ENCODE data around the gene COL5A1. TPM values are rescaled to one million over a fixed set of nuclear protein-coding genes. Genes with fewer than 3 reads are reported as not detected.
A peak's percentile ranks its signal among the peaks of the same experiment; 100 is the strongest.

COL5A1 gene
- total RNA-seq, 1 donor = 188 TPM

- TF ChIP-seq, protein P1, sequence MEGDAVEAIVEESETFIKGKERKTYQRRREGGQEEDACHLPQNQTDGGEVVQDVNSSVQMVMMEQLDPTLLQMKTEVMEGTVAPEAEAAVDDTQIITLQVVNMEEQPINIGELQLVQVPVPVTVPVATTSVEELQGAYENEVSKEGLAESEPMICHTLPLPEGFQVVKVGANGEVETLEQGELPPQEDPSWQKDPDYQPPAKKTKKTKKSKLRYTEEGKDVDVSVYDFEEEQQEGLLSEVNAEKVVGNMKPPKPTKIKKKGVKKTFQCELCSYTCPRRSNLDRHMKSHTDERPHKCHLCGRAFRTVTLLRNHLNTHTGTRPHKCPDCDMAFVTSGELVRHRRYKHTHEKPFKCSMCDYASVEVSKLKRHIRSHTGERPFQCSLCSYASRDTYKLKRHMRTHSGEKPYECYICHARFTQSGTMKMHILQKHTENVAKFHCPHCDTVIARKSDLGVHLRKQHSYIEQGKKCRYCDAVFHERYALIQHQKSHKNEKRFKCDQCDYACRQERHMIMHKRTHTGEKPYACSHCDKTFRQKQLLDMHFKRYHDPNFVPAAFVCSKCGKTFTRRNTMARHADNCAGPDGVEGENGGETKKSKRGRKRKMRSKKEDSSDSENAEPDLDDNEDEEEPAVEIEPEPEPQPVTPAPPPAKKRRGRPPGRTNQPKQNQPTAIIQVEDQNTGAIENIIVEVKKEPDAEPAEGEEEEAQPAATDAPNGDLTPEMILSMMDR (IDR thresholded peaks at IDR 0.05; ENCODE audit: insufficient read depth, low read length) = no peak
- no peak overlapping the region for H3K4me3 ChIP-seq (ENCODE audit: low read depth, low read length)
- peak; percentile 35 for DNase-seq (ENCODE audit: low read depth)
Observed at GRCh38 chr9:134601764-134602163, 39.8 kb upstream of the COL5A1 start.

- TF ChIP-seq, protein P1 (IDR thresholded peaks at IDR 0.05; ENCODE audit: insufficient read depth, low read length) = no peak
- H3K4me3 ChIP-seq (ENCODE audit: low read depth, low read length) = peak overlapping the region; percentile 3
- DNase-seq (ENCODE audit: low read depth) = peak; percentile 99
Observed at GRCh38 chr9:134602547-134603362, 38.8 kb upstream of the COL5A1 start.

DNA sequence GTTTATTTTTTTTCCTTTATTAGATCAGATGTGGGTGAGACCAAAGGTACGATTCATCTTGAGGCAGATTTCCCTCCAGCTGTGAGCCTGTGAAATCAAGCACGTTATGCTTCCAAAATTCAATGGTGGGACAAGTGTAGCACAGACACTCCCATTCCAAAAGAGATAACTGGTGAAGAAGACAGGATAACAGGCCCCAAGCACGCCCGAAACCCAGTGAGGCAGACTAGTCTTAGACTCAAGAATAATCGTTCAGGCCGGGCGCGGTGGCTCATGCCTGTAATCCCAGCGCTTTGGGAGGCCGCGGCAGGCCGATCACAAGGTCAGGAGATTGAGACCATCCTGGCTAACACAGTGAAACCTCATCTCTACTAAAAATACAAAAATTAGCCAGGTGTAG, 36.8 kb upstream of the COL5A1 start:
- H3K4me3 ChIP-seq (ENCODE audit: low read depth, low read length) = no peak overlapping the region
- DNase-seq (ENCODE audit: low read depth) = no peak
- TF ChIP-seq, protein P1 (IDR thresholded peaks at IDR 0.05; ENCODE audit: insufficient read depth, low read length) = no peak

DNA sequence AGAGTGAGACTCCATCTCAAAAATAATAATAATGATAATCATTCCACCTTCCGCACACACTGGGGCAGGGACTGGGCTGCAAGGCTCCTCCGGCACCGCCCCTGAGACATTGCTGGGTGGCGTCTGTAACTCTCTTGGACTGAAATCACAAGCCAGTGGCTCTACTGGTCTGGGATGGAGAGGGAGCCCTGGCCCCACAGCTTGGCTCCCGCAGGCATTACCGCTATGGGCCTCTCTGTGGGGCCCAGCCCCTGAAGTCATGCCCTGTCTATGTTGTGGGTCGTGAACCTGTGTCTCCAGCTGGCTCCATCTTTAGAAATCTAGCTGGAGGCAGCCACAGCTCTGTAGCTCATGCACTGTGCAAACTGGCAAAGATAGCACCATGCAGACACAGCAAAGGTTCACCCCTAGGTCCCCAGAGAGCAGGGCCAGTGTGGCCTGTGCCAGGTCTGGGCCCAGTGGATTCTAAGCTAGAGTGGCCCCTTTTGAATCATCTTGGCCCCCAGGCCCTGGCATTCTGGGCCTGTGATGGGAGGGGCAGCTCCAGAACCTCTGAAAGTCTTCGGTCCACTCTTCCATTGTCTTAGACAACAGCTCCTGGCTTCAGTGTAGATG, 36.1 kb upstream of the COL5A1 start:
- TF ChIP-seq, protein P1 (IDR thresholded peaks at IDR 0.05; ENCODE audit: insufficient read depth, low read length) = no peak
- no peak for DNase-seq (ENCODE audit: low read depth)
- H3K4me3 ChIP-seq (ENCODE audit: low read depth, low read length) = no peak overlapping the region

GRCh38 chr9:134605966-134606357, 35.6 kb upstream of the COL5A1 start:
- TF ChIP-seq, protein P1 (IDR thresholded peaks at IDR 0.05; ENCODE audit: insufficient read depth, low read length) = no peak
- no peak overlapping the region for H3K4me3 ChIP-seq (ENCODE audit: low read depth, low read length)
- peak; percentile 30 for DNase-seq (ENCODE audit: low read depth)

- TF ChIP-seq, protein P1 (IDR thresholded peaks at IDR 0.05; ENCODE audit: insufficient read depth, low read length) = no peak
- H3K4me3 ChIP-seq (ENCODE audit: low read depth, low read length) = no peak overlapping the region
- no peak for DNase-seq (ENCODE audit: low read depth)
Observed at GRCh38 chr9:134606951-134607731, 34.5 kb upstream of the COL5A1 start.
